ENCODE results near the gene PACSIN1.

DNA sequence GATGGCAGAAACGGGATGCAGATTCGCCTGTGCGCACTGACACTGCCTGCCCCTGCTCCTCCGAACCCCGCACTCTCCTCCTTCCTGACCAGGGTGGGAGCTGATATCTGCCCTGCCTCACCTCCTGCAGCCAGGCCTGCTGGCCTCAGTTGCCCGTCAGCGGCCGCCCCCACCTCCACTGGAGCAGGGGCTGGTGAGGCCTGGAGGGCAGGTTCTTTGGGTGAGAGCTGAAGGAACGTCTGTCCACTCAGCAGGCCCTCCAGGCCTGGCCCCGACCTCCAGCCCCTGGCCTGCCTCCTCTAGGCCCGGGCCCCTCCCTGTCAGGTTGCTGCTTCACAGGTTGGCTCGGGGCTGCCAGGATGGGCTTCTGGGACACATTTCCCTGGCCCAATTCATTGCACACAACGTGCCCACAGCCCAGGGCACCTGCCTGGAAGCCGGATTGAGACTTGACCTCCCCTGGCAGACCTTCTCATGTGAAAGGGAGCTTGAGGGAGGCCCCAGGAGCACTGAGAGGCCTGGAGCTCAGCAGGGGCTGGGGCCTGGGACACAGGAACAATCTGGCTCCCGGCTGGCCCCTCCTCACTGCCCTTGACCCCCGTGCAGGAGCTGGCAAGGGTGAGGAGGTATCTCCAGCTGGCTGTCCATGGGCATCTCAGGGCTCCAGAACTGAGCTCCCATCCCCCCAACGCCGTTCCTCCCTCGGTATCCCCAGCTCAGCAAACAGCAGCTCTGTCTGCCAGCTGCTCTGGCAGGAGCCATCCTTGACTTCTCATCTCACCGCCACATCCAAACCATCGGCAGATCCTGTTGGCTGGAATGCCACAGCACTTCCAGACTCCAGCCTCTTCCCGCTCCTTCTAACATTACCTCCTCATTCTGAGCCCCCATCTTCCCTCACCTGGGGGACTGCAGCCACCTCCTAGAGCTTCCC, 50.8 kb downstream of the PACSIN1 start:
- no peak for TF ChIP-seq CREB5 (CRISPR knock-in tag; IDR thresholded peaks at IDR 0.05; ENCODE audit: low read depth)
- no peak for TF ChIP-seq TSHZ2 (CRISPR knock-in tag; IDR thresholded peaks at IDR 0.05)
- TF ChIP-seq, protein P1, sequence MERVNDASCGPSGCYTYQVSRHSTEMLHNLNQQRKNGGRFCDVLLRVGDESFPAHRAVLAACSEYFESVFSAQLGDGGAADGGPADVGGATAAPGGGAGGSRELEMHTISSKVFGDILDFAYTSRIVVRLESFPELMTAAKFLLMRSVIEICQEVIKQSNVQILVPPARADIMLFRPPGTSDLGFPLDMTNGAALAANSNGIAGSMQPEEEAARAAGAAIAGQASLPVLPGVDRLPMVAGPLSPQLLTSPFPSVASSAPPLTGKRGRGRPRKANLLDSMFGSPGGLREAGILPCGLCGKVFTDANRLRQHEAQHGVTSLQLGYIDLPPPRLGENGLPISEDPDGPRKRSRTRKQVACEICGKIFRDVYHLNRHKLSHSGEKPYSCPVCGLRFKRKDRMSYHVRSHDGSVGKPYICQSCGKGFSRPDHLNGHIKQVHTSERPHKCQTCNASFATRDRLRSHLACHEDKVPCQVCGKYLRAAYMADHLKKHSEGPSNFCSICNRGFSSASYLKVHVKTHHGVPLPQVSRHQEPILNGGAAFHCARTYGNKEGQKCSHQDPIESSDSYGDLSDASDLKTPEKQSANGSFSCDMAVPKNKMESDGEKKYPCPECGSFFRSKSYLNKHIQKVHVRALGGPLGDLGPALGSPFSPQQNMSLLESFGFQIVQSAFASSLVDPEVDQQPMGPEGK (CRISPR knock-in tag; IDR thresholded peaks at IDR 0.05; ENCODE audit: borderline replicate concordance): no peak
- TF ChIP-seq BACH2 (CRISPR knock-in tag; IDR thresholded peaks at IDR 0.05; ENCODE audit: borderline replicate concordance): no peak
- TF ChIP-seq OSR1 (CRISPR knock-in tag; IDR thresholded peaks at IDR 0.05): no peak

All from SK-N-SH treated with all-trans-retinoic acid at 6 μM for 48 hours (cell line).